H9 (cell line): Measurements from ENCODE around the gene OR2AE1. TPM values are rescaled to one million over a fixed set of nuclear protein-coding genes. Genes with fewer than 3 reads are reported as not detected.
A peak's percentile ranks its signal among the peaks of the same experiment; 100 is the strongest.

Source experiments
- DNase-seq: peaks from one replicate; pipeline ENCODE4 v3.0.0-alpha.2; 2017
- H2AFZ ChIP-seq: one replicate; pipeline ENCODE4 v1.6.1; 2013; ENCODE audit warnings: mild to moderate bottlenecking, low read length, control low read depth, moderate library complexity
- H2AK5ac ChIP-seq: 2 replicates; pipeline ENCODE4 v1.6.1; 2013; ENCODE audit warnings: low read length, control low read depth, mixed read lengths; ENCODE audit not compliant: insufficient read length
- H2BK120ac ChIP-seq: one replicate; pipeline ENCODE4 v1.6.1; 2013; ENCODE audit warnings: low read depth, mild to moderate bottlenecking, low read length, control low read depth, inconsistent platforms; ENCODE audit not compliant: poor library complexity, severe bottlenecking
- H2BK12ac ChIP-seq: 2 replicates; pipeline ENCODE4 v1.6.1; 2013; ENCODE audit warnings: low read length, control low read depth, mixed read lengths, low read depth; ENCODE audit not compliant: insufficient read length
- H2BK15ac ChIP-seq: 2 replicates; pipeline ENCODE4 v1.6.1; 2013; ENCODE audit warnings: low read depth, low read length, control low read depth
- H2BK20ac ChIP-seq: one replicate; pipeline ENCODE4 v1.6.1; 2013; ENCODE audit warnings: low read depth, mild to moderate bottlenecking, low read length, control low read depth, inconsistent platforms; ENCODE audit not compliant: poor library complexity, severe bottlenecking
- H2BK5ac ChIP-seq: 2 replicates; pipeline ENCODE4 v1.6.1; 2013; ENCODE audit warnings: low read length, control low read depth, mixed read lengths; ENCODE audit not compliant: insufficient read length
- H3K14ac ChIP-seq: 2 replicates; pipeline ENCODE4 v1.6.1; 2013; ENCODE audit warnings: low read length, control low read depth; ENCODE audit not compliant: insufficient read depth
- H3K18ac ChIP-seq: 2 replicates; pipeline ENCODE4 v1.6.1; 2013; ENCODE audit warnings: low read depth, mild to moderate bottlenecking, mixed read lengths, low read length, control low read depth; ENCODE audit not compliant: insufficient read length
- H3K23ac ChIP-seq: 2 replicates; pipeline ENCODE4 v1.6.1; 2013; ENCODE audit warnings: low read length, control low read depth, mixed read lengths, low read depth; ENCODE audit not compliant: insufficient read length
- H3K23me2 ChIP-seq: 2 replicates; pipeline ENCODE4 v1.6.1; 2013; ENCODE audit warnings: low read depth, mild to moderate bottlenecking, mixed read lengths, low read length, control low read depth; ENCODE audit not compliant: insufficient read length, poor library complexity, severe bottlenecking
- H3K27ac ChIP-seq: 2 replicates; pipeline ENCODE4 v1.5.1; 2013; ENCODE audit warnings: low read length, control low read depth, mixed read lengths, low read depth; ENCODE audit not compliant: insufficient read length
- H3K27me3 ChIP-seq: 2 replicates; pipeline ENCODE4 v1.6.1; 2013; ENCODE audit warnings: low read length, control low read depth, inconsistent platforms; ENCODE audit not compliant: insufficient read depth
- H3K4ac ChIP-seq: 2 replicates; pipeline ENCODE4 v1.6.1; 2013; ENCODE audit warnings: low read depth, mild to moderate bottlenecking, control low read depth, inconsistent platforms, low read length, moderate library complexity
- H3K4me1 ChIP-seq: 2 replicates; pipeline ENCODE4 v1.6.1; 2013; ENCODE audit warnings: low read length, control low read depth, inconsistent platforms; ENCODE audit not compliant: insufficient read depth
- H3K4me2 ChIP-seq: 2 replicates; pipeline ENCODE4 v1.6.1; 2013; ENCODE audit warnings: low read length, control low read depth, mixed read lengths; ENCODE audit not compliant: insufficient read length, insufficient read depth
- H3K56ac ChIP-seq: 2 replicates; pipeline ENCODE4 v1.6.1; 2013; ENCODE audit warnings: low read depth, mild to moderate bottlenecking, mixed read lengths, low read length, control low read depth; ENCODE audit not compliant: insufficient read length
- H3K79me1 ChIP-seq: 2 replicates; pipeline ENCODE4 v1.6.1; 2013; ENCODE audit warnings: low read depth, mild to moderate bottlenecking, moderate library complexity, low read length, control low read depth, inconsistent platforms; ENCODE audit not compliant: insufficient read depth, poor library complexity, severe bottlenecking
- H3K79me2 ChIP-seq: 2 replicates; pipeline ENCODE4 v1.6.1; 2013; ENCODE audit warnings: low read length, control low read depth, inconsistent platforms; ENCODE audit not compliant: insufficient read depth
- H3K9ac ChIP-seq: 2 replicates; pipeline ENCODE4 v1.6.1; 2013; ENCODE audit warnings: low read length, control low read depth, mixed read lengths; ENCODE audit not compliant: insufficient read length; ENCODE audit errors: extremely low read depth
- H3K9me3 ChIP-seq: one replicate; pipeline ENCODE4 v1.6.1; 2013; ENCODE audit warnings: low read depth, low read length, inconsistent platforms; ENCODE audit not compliant: control insufficient read depth
- H3T11ph ChIP-seq: one replicate; pipeline ENCODE4 v1.6.1; 2013; ENCODE audit warnings: mild to moderate bottlenecking, low read length, control low read depth, inconsistent platforms
- H4K20me1 ChIP-seq: one replicate; pipeline ENCODE4 v1.6.1; 2013; ENCODE audit not compliant: control insufficient read depth, insufficient read length, insufficient read depth
- H4K5ac ChIP-seq: 2 replicates; pipeline ENCODE4 v1.6.1; 2013; ENCODE audit warnings: low read depth, mild to moderate bottlenecking, mixed read lengths, low read length, control low read depth; ENCODE audit not compliant: insufficient read length
- H4K8ac ChIP-seq: replicated peaks from 2 replicates; pipeline ENCODE4 v1.6.1; 2013; ENCODE audit warnings: low read length, control low read depth, mixed read lengths, low read depth; ENCODE audit not compliant: insufficient read length
- H4K91ac ChIP-seq: 2 replicates; pipeline ENCODE4 v1.6.1; 2013; ENCODE audit warnings: low read depth, mild to moderate bottlenecking, moderate library complexity, mixed read lengths, low read length, control low read depth; ENCODE audit not compliant: insufficient read length
- H3K27ac Mint-ChIP-seq, 3 experiments: 2 replicates in 2 of 3; 3 replicates in 1 of 3; pipeline ENCODE4 v1.8.0; 2020 to 2021; ENCODE audit warnings: mixed read lengths in 3 of 3, mild to moderate bottlenecking in 1 of 3, moderate library complexity in 1 of 3
- H3K27me3 Mint-ChIP-seq: 2 replicates; pipeline ENCODE4 v1.8.0; 2021; ENCODE audit warnings: low read depth, mild to moderate bottlenecking, moderate library complexity, mixed read lengths
- H3K36me3 Mint-ChIP-seq, 3 experiments: 2 replicates in 2 of 3; 3 replicates in 1 of 3; pipeline ENCODE4 v1.8.0; 2020 to 2021; ENCODE audit warnings: low read depth in 3 of 3, mixed read lengths in 3 of 3; ENCODE audit not compliant: insufficient read depth in 1 of 3
- H3K4me1 Mint-ChIP-seq, 2 experiments: 2 replicates each; pipeline ENCODE4 v1.8.0; 2020; ENCODE audit warnings: mixed read lengths in 2 of 2
- H3K4me3 Mint-ChIP-seq, 2 experiments: 2 replicates in 1 of 2; 3 replicates in 1 of 2; pipeline ENCODE4 v1.8.0; 2020 to 2021; ENCODE audit warnings: mild to moderate bottlenecking in 2 of 2, mixed read lengths in 2 of 2, moderate library complexity in 1 of 2
- H3K9me3 Mint-ChIP-seq, 2 experiments: 2 replicates in 1 of 2; 3 replicates in 1 of 2; pipeline ENCODE4 v1.8.0; 2020; ENCODE audit warnings: mild to moderate bottlenecking in 2 of 2, mixed read lengths in 2 of 2, moderate library complexity in 1 of 2
- WGBS: extraction: QIAGEN DNeasy Blood & Tissue Kit; methylation state at CpG from one replicate; pipeline ENCODE4 v1.1.7; 2013; ENCODE audit warnings: missing lambda C conversion rate, low lambda C conversion rate, mixed read lengths; ENCODE audit not compliant: insufficient read length; ENCODE audit errors: extremely low coverage; 5-methylcytosine and 5-hydroxymethylcytosine counted together
- total RNA-seq: library from RNA; stranded (reverse); gene quantifications from 2 replicates; pipeline ENCODE4 v1.2.1, GENCODE V29; 2021
- TF ChIP-seq, protein P1 (sequence below): fragments of 200-600 bp; sonication (generic); conservative IDR thresholded peaks from 3 replicates; pipeline ENCODE4 v1.8.0; 2021; ENCODE audit warnings: antibody characterized with exemption, mild to moderate bottlenecking

OR2AE1 gene
- total RNA-seq, 1 experiment from 2014 or later, result not detected

- Histone ChIP-seq H4K91ac (no peak overlapping the region), H3K27ac (peak overlapping the region; percentile 29), H4K5ac (no peak overlapping the region), H3K79me1 (no peaks in the 10 kb centered on the region), H3K9me3 (no peaks in the 10 kb centered on the region), H3K18ac (no peak overlapping the region), H4K20me1 (no peaks in the 10 kb centered on the region), H2AK5ac (no peak overlapping the region), H2BK12ac (no peak overlapping the region), H2AFZ (no peak overlapping the region), H3K23me2 (no peaks in the 10 kb centered on the region), H2BK15ac (no peak overlapping the region), H2BK20ac (no peak overlapping the region), H3K14ac (no peak overlapping the region), H2BK5ac (no peak overlapping the region), H3K4me1 (peaks cover 18% of the 10 kb centered on the region; the same call in 1 of the 2 replicates), H3K56ac (no peak overlapping the region), H3K27me3 (no peaks in the 10 kb centered on the region), H3T11ph (no peak overlapping the region), H4K8ac (no peak overlapping the region), H3K9ac (no peak overlapping the region), H3K4ac (no peak overlapping the region), H3K23ac (no peak overlapping the region), H3K4me2 (no peak overlapping the region), H3K79me2 (no peaks in the 10 kb centered on the region), H2BK120ac (no peak overlapping the region)
- DNase-seq, result no peak
- Mint-ChIP-seq H3K27ac (peak overlapping the region; percentile 8 to 98 (median 96); a peak in 6 of 7 replicates), H3K27me3 (no peaks in the 10 kb centered on the region), H3K4me1 (peaks cover 55 to 68% of the 10 kb centered on the region in 2 experiments), H3K36me3 (no peaks in the 10 kb centered on the region; a peak in 1 of 7 replicates), H3K9me3 (no peaks in the 10 kb centered on the region), H3K4me3 (0 out of 5 replicates have a peak overlapping the region, but pooled peaks of 1 of the 2 experiments have one; percentile 4)
- no CpG with 5 or more reads among the region's 3 CpGs for WGBS
- TF ChIP-seq, protein P1, sequence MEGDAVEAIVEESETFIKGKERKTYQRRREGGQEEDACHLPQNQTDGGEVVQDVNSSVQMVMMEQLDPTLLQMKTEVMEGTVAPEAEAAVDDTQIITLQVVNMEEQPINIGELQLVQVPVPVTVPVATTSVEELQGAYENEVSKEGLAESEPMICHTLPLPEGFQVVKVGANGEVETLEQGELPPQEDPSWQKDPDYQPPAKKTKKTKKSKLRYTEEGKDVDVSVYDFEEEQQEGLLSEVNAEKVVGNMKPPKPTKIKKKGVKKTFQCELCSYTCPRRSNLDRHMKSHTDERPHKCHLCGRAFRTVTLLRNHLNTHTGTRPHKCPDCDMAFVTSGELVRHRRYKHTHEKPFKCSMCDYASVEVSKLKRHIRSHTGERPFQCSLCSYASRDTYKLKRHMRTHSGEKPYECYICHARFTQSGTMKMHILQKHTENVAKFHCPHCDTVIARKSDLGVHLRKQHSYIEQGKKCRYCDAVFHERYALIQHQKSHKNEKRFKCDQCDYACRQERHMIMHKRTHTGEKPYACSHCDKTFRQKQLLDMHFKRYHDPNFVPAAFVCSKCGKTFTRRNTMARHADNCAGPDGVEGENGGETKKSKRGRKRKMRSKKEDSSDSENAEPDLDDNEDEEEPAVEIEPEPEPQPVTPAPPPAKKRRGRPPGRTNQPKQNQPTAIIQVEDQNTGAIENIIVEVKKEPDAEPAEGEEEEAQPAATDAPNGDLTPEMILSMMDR, result no peak
Measured at GRCh38 chr7:99840136-99840869, 36.5 kb downstream of the OR2AE1 start.
